Muscle of back (tissue), 11 donors: Measurements from ENCODE around the gene PAM. TPM values are rescaled to one million over a fixed set of nuclear protein-coding genes. Genes with fewer than 3 reads are reported as not detected.
"Not testable (repeated sequence)": the region's sequence is repeated elsewhere in the genome, so short reads cannot be mapped to it uniquely, and the experiment has no call there.

ENCODE experiments used
- DNase-seq, 3 donors: peaks; one replicate each; pipeline versions ENCODE4 v3.0.0 to v3.0.0-alpha.2; 2013
- polyA plus RNA-seq, 10 donors: library from polyadenylated mRNA; unstranded; fragments of 120-200 nt; gene quantifications; one replicate each; pipeline ENCODE4 v1.2.1, GENCODE V29; 2013; ENCODE audit not compliant: insufficient read length in 10 of 10

Gene PAM
- polyA plus RNA-seq, 10 donors, result 110 to 139 (median 120) TPM

DNA sequence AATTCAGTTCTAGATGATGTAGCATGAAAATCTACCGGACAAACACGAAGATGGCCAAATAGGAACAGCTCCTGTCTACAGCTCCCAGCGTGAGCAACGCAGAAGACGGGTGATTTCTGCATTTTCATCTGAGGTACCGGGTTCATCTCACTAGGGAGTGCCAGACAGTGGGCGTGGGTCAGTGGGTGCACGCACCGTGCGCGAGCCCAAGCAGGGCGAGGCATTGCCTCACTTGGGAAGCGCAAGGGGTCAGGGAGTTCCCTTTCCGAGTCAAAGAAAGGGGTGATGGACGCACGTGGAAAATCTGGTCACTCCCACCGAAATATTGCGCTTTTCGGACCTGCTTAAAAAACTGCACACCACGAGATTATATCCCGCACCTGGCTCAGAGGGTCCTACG, 291.6 kb downstream of the PAM start:
- not testable (repeated sequence) for DNase-seq

DNA sequence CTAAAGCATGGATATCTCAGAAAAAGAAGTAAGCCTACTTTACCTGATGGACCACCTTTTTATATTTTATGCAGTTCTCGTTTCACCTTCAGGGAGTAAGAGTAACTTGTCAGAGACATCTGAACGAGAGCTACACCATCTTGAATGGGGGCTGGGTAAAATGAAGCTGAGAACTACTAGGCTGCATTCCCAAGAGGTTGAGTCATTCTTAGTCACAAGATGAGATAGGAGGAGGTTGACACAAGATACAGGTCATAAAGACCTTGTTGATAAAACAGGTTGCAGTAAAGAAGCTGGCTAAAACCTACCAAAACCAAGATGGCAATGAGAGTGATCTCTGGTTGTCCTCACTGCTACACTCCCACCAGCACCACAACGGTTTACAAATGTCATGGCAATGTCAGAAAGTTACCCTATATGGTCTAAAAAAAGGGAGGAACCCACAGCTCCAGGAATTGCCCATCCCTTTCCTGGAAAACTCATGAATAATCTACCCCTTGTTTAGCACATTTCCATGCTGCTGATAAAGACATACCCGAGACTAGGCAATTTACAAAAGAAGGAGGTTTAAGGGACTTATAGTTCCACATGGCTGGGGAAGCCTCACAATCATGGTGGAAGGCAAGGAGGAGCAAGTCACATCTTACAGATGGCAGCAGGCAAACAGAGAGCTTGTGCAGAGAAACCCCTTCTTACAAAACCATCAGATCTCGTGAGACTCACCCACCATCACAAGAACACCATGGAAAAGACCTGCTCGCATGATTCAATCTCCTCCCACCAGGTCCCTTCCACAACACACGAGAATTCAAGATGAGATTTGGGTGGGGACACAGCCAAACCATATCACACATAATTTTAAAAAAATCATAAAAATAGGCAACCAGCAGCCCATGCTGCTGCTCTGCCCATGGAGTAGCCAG, 302.4 kb downstream of the PAM start:
- no peak for DNase-seq

DNA sequence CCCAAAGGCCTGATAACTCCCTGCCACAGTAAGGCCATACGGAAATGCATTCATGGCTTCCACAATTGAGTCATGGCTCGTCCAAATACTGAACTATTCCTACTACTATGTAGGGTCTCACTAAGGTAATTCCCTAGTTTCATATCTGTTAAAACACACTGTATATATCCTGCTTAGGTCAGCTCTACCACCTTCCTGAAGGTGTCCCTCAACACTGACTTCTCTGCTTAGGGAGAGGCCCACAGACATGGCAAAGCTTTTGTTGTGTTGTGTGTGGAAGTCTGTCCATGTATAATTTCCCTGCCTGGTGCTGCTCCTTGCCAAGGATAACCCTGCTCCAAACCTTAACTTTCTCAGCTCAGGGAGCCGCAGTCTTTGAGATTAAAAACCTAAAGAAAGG, 304.4 kb downstream of the PAM start:
- no peak for DNase-seq

DNA sequence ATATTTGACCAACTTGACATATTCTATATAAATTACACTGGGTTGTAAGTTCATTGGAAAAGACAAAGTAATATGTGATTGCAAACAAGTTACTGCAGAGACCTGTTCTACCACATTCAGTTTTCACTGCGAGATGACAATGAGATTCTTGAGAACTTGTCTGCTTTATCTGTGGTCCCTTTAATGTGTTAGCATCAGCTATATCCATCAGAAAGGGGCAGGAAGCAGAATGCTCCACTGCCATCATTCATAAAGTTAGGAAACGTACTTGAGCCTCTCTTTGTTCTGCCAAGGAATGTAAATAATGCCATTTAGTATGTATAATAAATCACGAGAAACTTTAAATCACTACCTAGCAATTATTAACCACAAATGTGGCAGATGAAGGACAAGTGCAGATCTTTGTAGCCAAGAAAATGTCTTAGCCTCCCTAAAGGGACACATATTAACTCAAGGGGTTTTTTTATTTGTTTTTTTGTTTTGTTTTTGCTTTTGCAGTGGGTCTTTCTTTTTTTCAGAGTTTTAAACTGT, 305.4 kb downstream of the PAM start:
- no peak for DNase-seq

DNA sequence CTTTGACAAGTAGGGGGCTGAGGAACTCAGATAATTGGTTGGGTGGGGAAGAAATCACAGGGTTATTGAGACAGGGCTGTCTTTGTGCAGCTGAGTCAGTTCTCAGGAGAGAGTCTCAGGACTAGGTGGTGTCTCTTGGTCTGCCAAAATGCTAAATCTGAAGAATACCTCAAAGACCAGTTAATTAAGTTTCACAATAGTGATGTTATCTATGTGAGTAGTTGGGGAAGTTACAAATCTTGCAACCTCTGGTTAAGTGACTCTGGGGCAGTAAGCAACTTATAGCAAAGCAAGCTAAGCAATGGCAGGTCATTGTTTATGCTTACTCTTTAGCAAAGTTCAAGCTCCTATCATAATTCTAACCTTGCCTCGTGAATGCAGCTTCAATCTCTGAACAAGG, 311.2 kb downstream of the PAM start:
- no peak for DNase-seq

DNA sequence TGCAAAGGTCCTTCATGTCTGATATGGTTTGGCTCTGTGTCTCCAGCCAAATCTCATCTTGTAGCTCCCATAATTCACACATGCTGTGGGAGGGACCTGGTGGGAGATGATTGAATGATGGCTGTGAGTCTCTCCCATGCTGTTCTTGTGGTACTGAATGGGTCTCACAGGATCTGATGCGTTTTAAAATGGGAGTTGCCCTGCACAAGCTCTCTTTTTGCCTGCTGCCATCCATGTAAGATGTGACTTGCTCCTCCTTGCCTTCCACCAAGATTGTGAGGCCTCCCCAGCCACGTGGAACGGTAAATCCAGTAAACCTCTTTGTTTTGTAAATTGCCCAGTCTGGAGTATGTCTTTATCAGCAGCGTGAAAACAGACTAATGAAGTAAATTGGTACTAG, 318.4 kb downstream of the PAM start:
- DNase-seq, result not testable (repeated sequence)

DNA sequence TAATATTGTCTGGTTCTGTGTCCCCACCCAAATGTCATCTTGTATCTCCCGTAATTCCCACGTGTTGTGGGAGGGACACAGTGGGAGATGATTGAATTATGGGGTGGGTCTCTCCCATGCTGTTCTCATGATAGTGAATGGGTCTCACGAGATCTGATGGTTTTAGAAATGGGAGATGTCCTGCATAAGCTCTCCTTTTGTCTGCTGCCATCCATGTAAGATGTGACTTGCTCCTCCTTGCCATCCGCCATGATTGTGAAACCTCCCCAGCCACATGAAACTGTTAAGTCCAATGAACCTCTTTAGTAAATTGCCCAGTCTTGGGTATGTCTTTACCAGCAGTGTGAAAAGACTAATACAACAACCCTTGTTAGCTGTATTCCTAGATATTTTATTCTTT, 320.3 kb downstream of the PAM start:
- no peak for DNase-seq
